HCT116 (cell line): Measurements from ENCODE around the gene COG5. TPM values are rescaled to one million over a fixed set of nuclear protein-coding genes. Genes with fewer than 3 reads are reported as not detected.

Experiments used
- CEBPB ChIP-seq: IDR thresholded peaks from 2 replicates; pipeline ENCODE4 v1.6.1; 2012; ENCODE audit warnings: low read depth
- ELF1 ChIP-seq: IDR thresholded peaks from 2 replicates; pipeline ENCODE4 v1.6.1; 2012; ENCODE audit warnings: low read depth, borderline replicate concordance
- EZH2phosphoT487 ChIP-seq: fragments of 200-600 bp; IDR thresholded peaks from 2 replicates; pipeline ENCODE4 v1.6.1; 2018; ENCODE audit warnings: antibody characterized with exemption, borderline replicate concordance
- FOSL1 ChIP-seq: IDR thresholded peaks from 2 replicates; pipeline ENCODE4 v1.6.1; 2012; ENCODE audit warnings: low read depth
- POLR2AphosphoS5 ChIP-seq: IDR thresholded peaks from 2 replicates; pipeline ENCODE4 v1.6.1; 2011; ENCODE audit warnings: mild to moderate bottlenecking, low read depth, low read length, moderate library complexity
- TCF7L2 ChIP-seq: IDR thresholded peaks from 2 replicates; pipeline ENCODE4 v1.7.0; 2011; ENCODE audit warnings: borderline replicate concordance, inconsistent platforms; ENCODE audit not compliant: insufficient read depth, insufficient read length; ENCODE audit errors: extremely low read depth
- ZNF274 ChIP-seq: fragments of 200-500 bp; sonication (Bioruptor generic); IDR thresholded peaks from 2 replicates; pipeline ENCODE4 v1.6.1; 2014; ENCODE audit warnings: mild to moderate bottlenecking, low read depth, low read length, inconsistent platforms
- total RNA-seq: library from RNA; stranded (reverse); gene quantifications from one replicate; pipeline ENCODE4 v1.2.1, GENCODE V29; 2021; ENCODE audit not compliant: unreplicated experiment
- TF ChIP-seq, protein P1 (sequence below), 3 experiments: fragments of 200-600 bp in 1 of 3; sonication (generic) in 1 of 3; IDR thresholded peaks in 2 of 3; conservative IDR thresholded peaks in 1 of 3; 2 replicates each; pipeline ENCODE4 v1.5.1; 2012 to 2017; ENCODE audit warnings: low read depth in 2 of 3, low read length in 2 of 3, antibody characterized with exemption in 1 of 3, borderline replicate concordance in 1 of 3, control low read depth in 1 of 3, mild to moderate bottlenecking in 1 of 3, mixed read lengths in 1 of 3, mixed run types in 1 of 3, moderate library complexity in 1 of 3; ENCODE audit not compliant: insufficient read depth in 1 of 3

COG5 gene
- total RNA-seq, 1 experiment from 2014 or later, result 30.7 TPM

DNA sequence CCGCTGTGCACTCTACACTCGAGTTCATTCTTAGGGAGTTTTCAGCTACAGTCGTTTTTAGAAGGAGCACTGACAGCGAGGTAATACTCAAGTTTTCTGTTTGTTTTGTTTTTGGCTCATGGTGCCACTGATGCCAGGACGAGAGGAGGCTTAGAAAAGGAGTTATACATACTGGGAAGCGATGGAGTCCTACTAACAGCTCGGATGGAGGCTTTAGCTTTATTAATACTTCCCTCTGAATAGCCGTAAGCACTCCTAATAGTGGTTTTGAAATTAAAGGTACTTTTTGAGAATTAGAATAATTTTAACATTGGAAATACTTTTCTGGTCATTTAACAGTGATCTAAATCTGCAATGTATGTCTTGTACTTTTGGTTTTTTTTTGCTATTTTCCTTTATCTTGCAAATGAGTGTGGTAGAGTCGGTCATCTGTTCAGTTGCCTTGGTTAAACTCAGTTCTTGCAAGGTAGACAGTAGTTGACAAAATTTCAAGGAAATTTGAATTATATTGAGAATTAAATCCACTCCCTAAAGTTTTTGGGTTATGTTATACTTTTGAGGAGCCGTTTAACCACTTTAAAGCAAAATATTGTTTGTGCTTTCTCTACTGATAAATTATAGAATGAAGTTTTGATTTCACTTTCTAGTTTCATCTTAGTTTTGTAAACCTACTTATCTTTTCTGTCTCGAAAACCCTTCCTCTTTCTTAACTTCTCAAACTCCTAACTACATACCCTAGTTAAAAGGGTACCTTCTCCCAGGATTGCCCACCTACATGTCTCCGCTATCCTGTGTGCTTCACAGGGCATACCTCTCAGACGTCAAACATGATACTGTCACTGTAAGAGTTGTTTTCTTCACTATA, 393.4 kb downstream of the COG5 start (continued):
- TF ChIP-seq, protein P1, sequence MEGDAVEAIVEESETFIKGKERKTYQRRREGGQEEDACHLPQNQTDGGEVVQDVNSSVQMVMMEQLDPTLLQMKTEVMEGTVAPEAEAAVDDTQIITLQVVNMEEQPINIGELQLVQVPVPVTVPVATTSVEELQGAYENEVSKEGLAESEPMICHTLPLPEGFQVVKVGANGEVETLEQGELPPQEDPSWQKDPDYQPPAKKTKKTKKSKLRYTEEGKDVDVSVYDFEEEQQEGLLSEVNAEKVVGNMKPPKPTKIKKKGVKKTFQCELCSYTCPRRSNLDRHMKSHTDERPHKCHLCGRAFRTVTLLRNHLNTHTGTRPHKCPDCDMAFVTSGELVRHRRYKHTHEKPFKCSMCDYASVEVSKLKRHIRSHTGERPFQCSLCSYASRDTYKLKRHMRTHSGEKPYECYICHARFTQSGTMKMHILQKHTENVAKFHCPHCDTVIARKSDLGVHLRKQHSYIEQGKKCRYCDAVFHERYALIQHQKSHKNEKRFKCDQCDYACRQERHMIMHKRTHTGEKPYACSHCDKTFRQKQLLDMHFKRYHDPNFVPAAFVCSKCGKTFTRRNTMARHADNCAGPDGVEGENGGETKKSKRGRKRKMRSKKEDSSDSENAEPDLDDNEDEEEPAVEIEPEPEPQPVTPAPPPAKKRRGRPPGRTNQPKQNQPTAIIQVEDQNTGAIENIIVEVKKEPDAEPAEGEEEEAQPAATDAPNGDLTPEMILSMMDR (IDR thresholded peaks at IDR 0.05 in 2 of 3, conservative IDR thresholded peaks at IDR 0.05 in 1 of 3; ENCODE audit: borderline replicate concordance in 1 of 3, insufficient read depth in 1 of 3, low read depth in 2 of 3, low read length in 2 of 3), result no peak
- TF ChIP-seq TCF7L2, result no peak
- TF ChIP-seq POLR2AphosphoS5, result no peak
- TF ChIP-seq FOSL1, result no peak
- no peak; the same call in 1 of the 2 replicates for TF ChIP-seq ELF1
- no peak for TF ChIP-seq CEBPB
- no peak for TF ChIP-seq ZNF274
- no peak for TF ChIP-seq EZH2phosphoT487
